Measurements from ENCODE around the gene INTS15.

The INTS15 gene

GRCh38 chr7:6589829-6590644, at the start of gene INTS15:
Gene INTS15 (plus strand): TSS chr7:6590021. CDS start chr7:6590284, 263 bp downstream.
- peak; percentile 90 for DNase-seq

GRCh38 chr7:6542368-6542767, 47.5 kb upstream of the INTS15 start:
- no peak for DNase-seq

- peak; percentile 63 for DNase-seq
Observed at GRCh38 chr7:6545398-6546126, 44.3 kb upstream of the INTS15 start.

- DNase-seq = no peak
Observed at GRCh38 chr7:6546498-6547251, 43.1 kb upstream of the INTS15 start.

GRCh38 chr7:6547400-6547799, 42.4 kb upstream of the INTS15 start:
- no peak for DNase-seq

- no peak for DNase-seq
Observed at GRCh38 chr7:6551016-6551511, 38.8 kb upstream of the INTS15 start, which contains the start of gene GRID2IP. Gene GRID2IP (minus strand): TSS chr7:6551461. CDS start chr7:6551436, 25 bp downstream.

- no peak for DNase-seq
Observed at GRCh38 chr7:6553448-6554044, 36.3 kb upstream of the INTS15 start.

GRCh38 chr7:6554848-6555247, 35.0 kb upstream of the INTS15 start:
- no peak for DNase-seq

- no peak for DNase-seq
Observed at GRCh38 chr7:6556196-6556595, 33.6 kb upstream of the INTS15 start.

GRCh38 chr7:6558837-6559236, 31.0 kb upstream of the INTS15 start:
- peak; percentile 81 for DNase-seq

- DNase-seq = no peak
Observed at GRCh38 chr7:6559896-6560295, 29.9 kb upstream of the INTS15 start.

GRCh38 chr7:6562106-6562505, 27.7 kb upstream of the INTS15 start:
- DNase-seq = no peak

- DNase-seq = no peak
Observed at GRCh38 chr7:6563936-6564770, 25.7 kb upstream of the INTS15 start.

- DNase-seq = no peak
Observed at GRCh38 chr7:6565655-6566054, 24.2 kb upstream of the INTS15 start.

GRCh38 chr7:6567886-6568285, 21.9 kb upstream of the INTS15 start:
- no peak for DNase-seq

GRCh38 chr7:6571160-6571779, 18.6 kb upstream of the INTS15 start:
- DNase-seq = no peak

- no peak for DNase-seq
Observed at GRCh38 chr7:6575281-6576023, 14.4 kb upstream of the INTS15 start.

GRCh38 chr7:6576024-6576866, 13.6 kb upstream of the INTS15 start:
- DNase-seq = peak; percentile 43

- DNase-seq = peak; percentile 51
Observed at GRCh38 chr7:6576867-6577368, 12.9 kb upstream of the INTS15 start.

Measured in hematopoietic multipotent progenitor cell treated with erythropoietin and hydrocortisone succinate and interleukin-3 and kit ligand, for 4 days (in vitro differentiated cells).